Esophagus muscularis mucosa (tissue), 4 donors: Measurements from ENCODE around the gene FAT2. TPM values are rescaled to one million over a fixed set of nuclear protein-coding genes. Genes with fewer than 3 reads are reported as not detected.

ENCODE experiments used
- DNase-seq: peaks from one replicate; pipeline ENCODE4 v3.0.0-alpha.2; 2017; ENCODE audit errors: extremely low spot score
- H3K27ac ChIP-seq, 4 donors: fragments of 200-600 bp; sonication (generic); replicated peaks in 1 of 4; 1 replicate in 3 of 4; 2 replicates in 1 of 4; pipeline ENCODE4 v1.5.1; 2016 to 2019; ENCODE audit warnings: mild to moderate bottlenecking in 1 of 4
- H3K27me3 ChIP-seq, 4 donors: fragments of 200-600 bp; sonication (generic); one replicate each; pipeline versions ENCODE4 v1.5.1 to v1.6.0; 2016 to 2019
- H3K36me3 ChIP-seq, 4 donors: fragments of 200-600 bp; sonication (generic); one replicate each; pipeline ENCODE4 v1.5.1; 2016 to 2019
- H3K4me1 ChIP-seq, 4 donors: fragments of 200-600 bp; sonication (generic); one replicate each; pipeline ENCODE4 v1.5.1; 2016 to 2019
- H3K4me3 ChIP-seq, 4 donors: fragments of 200-600 bp; sonication (generic); 1 replicate in 2 of 4; 2 replicates in 2 of 4; pipeline ENCODE4 v1.5.1; 2016 to 2019; ENCODE audit warnings: mild to moderate bottlenecking in 4 of 4, moderate library complexity in 1 of 4
- H3K9me3 ChIP-seq, 4 donors: fragments of 200-600 bp; sonication (generic); 1 replicate in 3 of 4; 2 replicates in 1 of 4; pipeline ENCODE4 v1.5.1; 2016 to 2019
- EP300 ChIP-seq: sonication (generic); formaldehyde crosslinking; IDR thresholded peaks from one replicate; pipeline ENCODE4 v1.6.1; 2017; ENCODE audit warnings: antibody characterized with exemption
- POLR2A ChIP-seq: fragments of 450-650 bp; IDR thresholded peaks from one replicate; pipeline ENCODE4 v1.6.1; 2017; ENCODE audit warnings: antibody characterized with exemption, moderate library complexity, mild to moderate bottlenecking, low read depth
- POLR2AphosphoS5 ChIP-seq, 2 donors: sonication (generic); formaldehyde crosslinking; IDR thresholded peaks; one replicate each; pipeline ENCODE4 v1.6.1; 2017; ENCODE audit warnings: antibody characterized with exemption in 2 of 2
- WGBS: methylation state at CpG from one replicate; pipeline ENCODE4 v1.1.5; 2018; 5-methylcytosine and 5-hydroxymethylcytosine counted together
- intact Hi-C: fragments of 100-400 bp; cut with DNase I; formaldehyde crosslinking; loops from one replicate; pipeline ENCODE4 v1.15.1; 2023
- total RNA-seq, 4 donors: library from RNA; depleted of rRNA; stranded (reverse); fragments of >200 nt; gene quantifications; one replicate each; pipeline versions ENCODE4 v1.1.0 to v1.2.1, GENCODE V29; 2016
- TF ChIP-seq, protein P1 (sequence below), 3 experiments: fragments of 200-600 bp in 2 of 3; fragments of 450-650 bp in 1 of 3; sonication (generic) in 2 of 3; IDR thresholded peaks; one replicate each; pipeline ENCODE4 v1.5.1; 2017 to 2019; ENCODE audit warnings: antibody characterized with exemption in 3 of 3, mild to moderate bottlenecking in 2 of 3, moderate library complexity in 1 of 3

The FAT2 gene
- total RNA-seq, 4 donors from 2014 or later, result not detected

DNA sequence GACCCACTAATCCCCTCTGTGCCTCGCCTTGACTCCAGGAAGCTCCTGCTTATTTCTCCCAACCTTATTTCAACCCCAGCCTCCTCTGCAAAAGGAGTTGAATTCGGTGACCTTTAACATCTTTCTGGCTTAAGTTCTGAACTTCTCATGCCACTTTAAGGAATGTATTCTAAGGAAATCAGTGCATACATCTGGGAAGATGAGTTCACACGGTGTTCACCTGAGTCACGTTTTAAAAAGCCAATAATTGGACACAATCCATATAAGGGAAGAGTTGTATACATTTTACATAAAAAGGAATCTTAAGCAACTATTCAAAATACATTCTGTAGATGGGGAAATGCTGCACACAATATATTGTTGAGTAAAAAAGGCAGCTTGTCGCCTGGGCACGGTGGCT is 33.2 kb downstream of the FAT2 start:
- no peaks in the 10 kb centered on the region for H3K4me1 ChIP-seq
- TF ChIP-seq, protein P1, sequence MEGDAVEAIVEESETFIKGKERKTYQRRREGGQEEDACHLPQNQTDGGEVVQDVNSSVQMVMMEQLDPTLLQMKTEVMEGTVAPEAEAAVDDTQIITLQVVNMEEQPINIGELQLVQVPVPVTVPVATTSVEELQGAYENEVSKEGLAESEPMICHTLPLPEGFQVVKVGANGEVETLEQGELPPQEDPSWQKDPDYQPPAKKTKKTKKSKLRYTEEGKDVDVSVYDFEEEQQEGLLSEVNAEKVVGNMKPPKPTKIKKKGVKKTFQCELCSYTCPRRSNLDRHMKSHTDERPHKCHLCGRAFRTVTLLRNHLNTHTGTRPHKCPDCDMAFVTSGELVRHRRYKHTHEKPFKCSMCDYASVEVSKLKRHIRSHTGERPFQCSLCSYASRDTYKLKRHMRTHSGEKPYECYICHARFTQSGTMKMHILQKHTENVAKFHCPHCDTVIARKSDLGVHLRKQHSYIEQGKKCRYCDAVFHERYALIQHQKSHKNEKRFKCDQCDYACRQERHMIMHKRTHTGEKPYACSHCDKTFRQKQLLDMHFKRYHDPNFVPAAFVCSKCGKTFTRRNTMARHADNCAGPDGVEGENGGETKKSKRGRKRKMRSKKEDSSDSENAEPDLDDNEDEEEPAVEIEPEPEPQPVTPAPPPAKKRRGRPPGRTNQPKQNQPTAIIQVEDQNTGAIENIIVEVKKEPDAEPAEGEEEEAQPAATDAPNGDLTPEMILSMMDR (IDR thresholded peaks at IDR 0.05), result no peak
- no peak for TF ChIP-seq EP300
- TF ChIP-seq POLR2AphosphoS5 (IDR thresholded peaks at IDR 0.05), result no peak
- TF ChIP-seq POLR2A, result no peak
- H3K36me3 ChIP-seq, result no peaks in the 10 kb centered on the region
- H3K27me3 ChIP-seq, result no peaks in the 10 kb centered on the region
- intact Hi-C loops, result no loop called here
- no peak overlapping the region for H3K27ac ChIP-seq
- H3K9me3 ChIP-seq, result no peaks in the 10 kb centered on the region
- H3K4me3 ChIP-seq, result no peak overlapping the region
- no peak for DNase-seq
- WGBS, result 80% methylated on average over 6 of the region's 6 CpGs

DNA sequence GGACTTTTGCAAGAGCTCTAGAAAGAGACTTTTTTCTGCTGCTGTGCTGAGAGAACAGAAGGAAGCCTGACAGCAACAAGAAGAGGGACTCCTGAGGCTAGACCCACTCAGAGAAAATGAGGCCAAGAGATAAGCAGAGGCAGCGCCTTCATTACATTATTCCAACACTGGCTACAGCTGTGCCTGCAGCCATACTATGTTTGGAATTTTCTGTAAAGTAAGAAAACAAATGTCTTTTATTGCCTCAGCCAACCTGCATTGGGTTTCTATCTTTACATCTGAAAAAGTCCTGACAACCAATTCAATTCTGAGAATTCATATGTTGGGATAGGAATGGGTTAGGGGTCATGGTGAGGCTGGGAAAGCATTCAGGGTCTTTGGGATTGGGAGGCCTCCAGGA is 33.7 kb downstream of the FAT2 start:
- no peaks in the 10 kb centered on the region for H3K4me1 ChIP-seq
- no peak for TF ChIP-seq EP300
- no peak for TF ChIP-seq POLR2A
- no peaks in the 10 kb centered on the region for H3K36me3 ChIP-seq
- no peak overlapping the region for H3K27ac ChIP-seq
- H3K4me3 ChIP-seq, result no peak overlapping the region
- no peaks in the 10 kb centered on the region for H3K9me3 ChIP-seq
- intact Hi-C loops, result no loop called here
- no peak for DNase-seq
- 90% methylated on average over 1 of the region's 1 CpG for WGBS
- no peaks in the 10 kb centered on the region for H3K27me3 ChIP-seq

DNA sequence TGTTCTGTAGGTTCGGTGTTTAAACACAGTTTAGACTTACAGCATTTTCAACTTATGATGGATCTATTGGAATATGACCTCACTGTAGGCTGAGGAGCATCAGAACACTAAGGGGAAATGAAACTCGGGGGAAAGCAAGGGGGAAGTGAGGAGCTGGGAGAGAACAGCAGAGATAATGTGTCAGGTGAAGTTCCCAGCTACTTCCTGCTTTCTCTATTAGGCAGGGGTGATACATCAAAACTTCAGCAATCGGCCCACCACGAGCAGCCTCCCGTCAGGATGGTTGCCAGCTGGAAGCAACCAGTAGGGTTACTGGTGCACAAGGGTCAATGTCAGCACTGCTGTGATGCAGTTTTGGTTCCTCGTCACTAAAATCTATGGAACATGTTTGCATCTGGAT is 34.3 kb downstream of the FAT2 start:
- 45% methylated on average over 6 of the region's 6 CpGs for WGBS
- intact Hi-C loops, result no loop called here
- DNase-seq, result no peak
- Histone ChIP-seq H3K27me3 (no peaks in the 10 kb centered on the region), H3K4me3 (no peak overlapping the region), H3K36me3 (no peaks in the 10 kb centered on the region), H3K4me1 (no peaks in the 10 kb centered on the region), H3K9me3 (no peaks in the 10 kb centered on the region), H3K27ac (no peak overlapping the region)
- TF ChIP-seq, protein P1 (IDR thresholded peaks at IDR 0.05), result no peak
- TF ChIP-seq POLR2A, result no peak
- no peak for TF ChIP-seq EP300
- no peak for TF ChIP-seq POLR2AphosphoS5 (IDR thresholded peaks at IDR 0.05)

DNA sequence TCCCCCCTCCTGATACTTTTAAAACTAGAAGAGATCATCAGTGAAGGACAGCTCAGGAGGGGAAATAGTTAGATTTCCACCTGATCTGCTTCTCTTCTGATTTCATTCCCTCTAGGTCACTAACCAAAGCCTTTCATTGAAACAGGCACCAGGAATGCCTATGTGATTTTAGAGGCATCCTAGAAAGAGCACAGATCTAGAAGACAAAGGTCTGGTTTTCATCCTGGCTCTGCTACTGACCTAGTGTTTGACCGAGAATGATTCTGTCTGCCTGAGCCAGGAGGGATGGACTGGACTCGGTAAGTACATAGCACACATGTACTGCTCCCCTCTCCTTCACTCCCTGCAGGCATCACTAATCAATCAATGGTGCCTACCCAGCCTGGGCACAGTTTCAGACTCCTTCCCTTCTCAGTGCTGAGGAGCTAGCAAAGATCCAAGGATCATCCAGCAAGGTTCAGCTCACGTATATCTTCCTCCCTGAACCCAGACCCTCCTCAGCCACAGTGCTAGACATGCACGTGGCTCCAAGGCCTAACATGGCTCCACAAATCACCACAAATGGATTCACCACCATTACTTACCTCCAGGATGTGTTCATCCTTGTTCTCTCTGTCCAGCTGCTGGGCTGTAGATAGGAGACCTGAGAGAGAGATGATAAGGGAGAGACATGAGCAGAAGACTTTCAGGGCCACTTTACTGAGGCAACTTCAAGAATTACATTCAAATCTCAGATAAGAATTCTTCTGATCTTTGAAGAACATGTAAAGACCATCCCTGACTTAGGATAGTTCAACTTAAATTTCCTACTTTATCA is 35.2 kb downstream of the FAT2 start:
- TF ChIP-seq EP300 (no peak), POLR2AphosphoS5 (IDR thresholded peaks at IDR 0.05) (no peak), POLR2A (no peak)
- TF ChIP-seq, protein P1 (IDR thresholded peaks at IDR 0.05), result no peak
- intact Hi-C loops, result no loop called here
- 77% methylated on average over 4 of the region's 4 CpGs for WGBS
- H3K4me1 ChIP-seq, result no peaks in the 10 kb centered on the region
- H3K36me3 ChIP-seq, result no peaks in the 10 kb centered on the region
- no peak overlapping the region for H3K4me3 ChIP-seq
- H3K9me3 ChIP-seq, result no peaks in the 10 kb centered on the region
- H3K27me3 ChIP-seq, result no peaks in the 10 kb centered on the region
- H3K27ac ChIP-seq, result no peak overlapping the region
- DNase-seq, result no peak

DNA sequence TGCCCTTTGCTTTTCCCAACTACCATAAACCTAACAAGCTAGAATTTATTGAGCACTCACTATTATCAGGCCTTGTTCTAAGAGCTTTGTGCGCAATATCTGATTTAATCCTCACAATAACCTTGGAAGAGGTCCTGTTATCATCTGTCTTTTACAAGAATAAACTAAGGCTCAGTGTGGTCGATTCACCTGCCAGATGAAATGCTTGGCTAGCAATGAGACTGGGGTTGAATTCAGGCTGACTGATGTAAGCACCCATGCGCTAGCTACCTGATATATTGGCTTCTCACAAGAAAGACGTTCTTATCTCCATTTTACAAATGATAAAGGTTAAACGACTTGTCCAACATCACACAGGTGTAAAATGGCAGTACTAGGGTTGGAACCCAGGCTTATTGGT is 37.4 kb downstream of the FAT2 start:
- H3K4me1 ChIP-seq, result no peaks in the 10 kb centered on the region
- H3K9me3 ChIP-seq, result no peaks in the 10 kb centered on the region
- no peak for TF ChIP-seq EP300
- TF ChIP-seq, protein P1 (IDR thresholded peaks at IDR 0.05), result no peak
- TF ChIP-seq POLR2AphosphoS5 (IDR thresholded peaks at IDR 0.05), result no peak
- TF ChIP-seq POLR2A, result no peak
- 75% methylated on average over 5 of the region's 5 CpGs for WGBS
- no peak for DNase-seq
- no peaks in the 10 kb centered on the region for H3K36me3 ChIP-seq
- no peak overlapping the region for H3K27ac ChIP-seq
- H3K4me3 ChIP-seq, result no peak overlapping the region
- intact Hi-C loops, result no loop called here
- no peaks in the 10 kb centered on the region for H3K27me3 ChIP-seq
